Activated CD8-positive, alpha-beta memory T cell treated with anti-CD3 and anti-CD28 coated beads for 1 hour (primary cell): ENCODE measurements around the gene LRRC14B.
"Not testable (repeated sequence)": the region's sequence is repeated elsewhere in the genome, so short reads cannot be mapped to it uniquely, and the experiment has no call there.

Experiments used
- DNase-seq, 2 donors: peaks; one replicate each; pipeline ENCODE4 v3.0.0-alpha.2; 2020; ENCODE audit warnings: low read depth in 1 of 2; ENCODE audit errors: extremely low read depth in 1 of 2

Gene LRRC14B

GRCh38 chr5:159448-160172, 31.7 kb upstream of the LRRC14B start:
- no peak for DNase-seq

DNA sequence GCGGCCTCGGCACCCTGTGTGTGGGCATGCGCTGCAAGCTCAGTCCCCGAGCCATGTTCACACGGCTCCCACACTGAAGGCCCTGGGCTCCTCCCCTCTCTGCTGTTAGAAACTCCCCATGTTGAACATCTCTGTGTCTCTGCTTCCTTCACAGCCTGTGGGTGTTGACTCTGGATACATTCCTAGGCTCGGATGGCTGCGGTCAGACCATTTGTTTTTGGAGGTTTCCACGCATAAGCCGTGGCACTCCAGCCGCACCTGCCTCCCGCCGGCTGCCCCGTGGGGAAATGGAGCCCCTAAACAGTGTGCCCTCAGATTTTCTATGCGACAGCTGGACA, 31.2 kb upstream of the LRRC14B start:
- no peak for DNase-seq

DNA sequence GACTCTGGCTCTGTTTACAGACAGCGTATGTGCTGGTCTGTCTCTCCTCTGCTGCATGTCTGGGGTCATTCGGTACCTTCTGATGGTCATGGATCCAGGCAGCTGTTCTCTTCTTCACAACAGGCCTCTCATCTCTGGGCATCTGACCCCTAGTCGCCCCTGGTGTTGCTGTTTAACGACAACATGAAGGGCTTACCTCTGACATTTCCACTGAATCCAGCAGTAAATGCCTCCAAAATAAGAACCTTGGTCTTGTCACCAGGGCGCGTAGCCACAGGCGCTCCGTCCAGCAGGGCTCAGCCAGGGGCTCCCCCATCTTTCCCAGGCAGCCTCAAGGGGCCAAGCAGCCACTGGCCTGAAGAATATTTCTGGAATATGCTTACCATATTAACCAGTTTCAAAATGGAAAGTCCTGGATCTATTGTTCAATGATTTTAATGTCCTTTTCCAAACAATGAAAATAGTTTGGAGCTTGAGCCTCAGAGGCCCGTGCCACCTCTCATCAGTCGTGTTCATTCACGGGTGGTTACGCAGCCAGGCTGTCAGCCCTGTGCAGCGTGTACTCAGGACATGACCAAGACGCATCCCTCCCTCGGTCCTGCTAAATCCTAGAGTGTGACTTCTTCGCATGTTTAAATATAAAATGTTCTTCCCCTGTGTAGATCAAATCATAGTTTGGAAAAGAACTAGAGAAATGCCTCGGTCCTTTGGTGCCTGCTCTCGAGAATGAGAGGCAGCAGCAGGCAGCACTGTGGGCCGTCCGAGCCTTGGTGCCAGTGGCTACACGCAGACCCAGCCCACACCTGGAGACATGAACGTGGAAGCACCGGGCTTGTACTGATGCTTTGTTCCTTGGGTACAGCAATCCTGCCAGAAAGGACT, 30.1 kb upstream of the LRRC14B start:
- no peak for DNase-seq

DNA sequence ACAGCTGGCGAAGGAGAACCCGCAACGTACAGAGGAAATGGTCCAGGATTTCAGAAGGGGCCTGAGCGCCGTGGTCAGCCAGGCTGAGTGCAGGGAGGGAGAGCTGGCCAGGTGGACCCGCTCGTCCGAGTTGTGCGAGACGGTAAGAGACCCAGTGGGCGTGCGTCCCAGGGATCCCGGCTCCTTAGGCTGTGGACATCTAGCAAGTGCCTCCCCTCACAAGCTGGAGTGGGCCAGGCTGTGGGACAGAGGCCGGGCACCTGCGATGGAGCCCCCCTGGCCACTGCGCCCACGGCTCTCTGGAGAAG, 29.5 kb upstream of the LRRC14B start:
- DNase-seq: no peak

- DNase-seq: no peak
Measured at GRCh38 chr5:162190-162564, 29.1 kb upstream of the LRRC14B start.

DNA sequence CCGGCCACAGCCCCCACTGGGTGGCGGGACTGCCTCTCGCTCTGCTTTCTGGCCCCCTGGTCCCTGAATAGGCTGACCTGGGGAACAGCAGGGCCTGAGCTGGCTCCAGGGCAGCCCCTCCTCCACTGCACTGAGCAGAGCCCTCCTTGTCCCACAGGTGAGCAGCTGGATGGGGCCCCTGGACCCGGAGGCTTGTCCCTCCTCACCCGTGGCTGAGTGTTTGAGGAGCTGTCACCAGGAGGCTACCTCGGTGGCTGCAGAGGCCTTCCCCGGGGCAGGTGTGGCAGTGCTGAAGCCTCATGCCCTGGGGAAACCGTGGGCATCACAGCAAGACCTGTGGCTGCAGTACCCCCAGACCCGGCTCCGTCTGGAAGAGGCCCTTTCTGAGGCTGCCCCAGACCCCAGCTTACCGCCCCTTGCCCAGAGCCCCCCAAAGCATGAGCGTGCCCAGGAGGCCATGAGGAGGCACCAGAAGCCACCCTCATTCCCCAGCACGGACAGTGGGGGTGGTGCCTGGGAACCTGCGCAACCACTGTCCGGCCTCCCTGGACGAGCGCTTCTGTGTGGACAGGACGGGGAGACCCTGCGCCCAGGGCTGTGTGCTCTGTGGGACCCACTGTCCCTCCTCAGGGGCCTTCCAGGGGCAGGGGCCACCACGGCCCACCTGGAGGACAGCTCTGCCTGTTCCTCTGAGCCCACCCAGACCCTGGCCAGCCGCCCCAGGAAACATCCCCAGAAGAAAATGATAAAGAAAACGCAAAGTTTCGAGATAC, 28.5 kb upstream of the LRRC14B start:
- no peak for DNase-seq

DNA sequence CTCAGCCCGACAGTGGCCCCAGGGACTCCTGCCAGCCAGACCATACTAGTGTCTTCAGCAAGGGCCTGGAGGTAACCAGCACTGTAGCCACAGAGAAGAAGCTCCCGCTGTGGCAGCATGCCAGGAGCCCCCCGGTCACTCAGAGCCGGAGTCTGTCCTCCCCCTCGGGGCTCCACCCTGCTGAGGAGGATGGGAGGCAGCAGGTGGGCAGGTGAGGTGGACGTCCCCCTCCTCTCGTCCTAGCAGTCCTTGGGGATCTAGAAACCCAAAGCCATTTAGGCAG, 28.0 kb upstream of the LRRC14B start:
- DNase-seq: no peak

- no peak for DNase-seq
Measured at GRCh38 chr5:163841-164240, 27.5 kb upstream of the LRRC14B start.

GRCh38 chr5:164244-164643, 27.1 kb upstream of the LRRC14B start:
- no peak for DNase-seq

GRCh38 chr5:164783-165182, 26.5 kb upstream of the LRRC14B start:
- DNase-seq: not testable (repeated sequence)

DNA sequence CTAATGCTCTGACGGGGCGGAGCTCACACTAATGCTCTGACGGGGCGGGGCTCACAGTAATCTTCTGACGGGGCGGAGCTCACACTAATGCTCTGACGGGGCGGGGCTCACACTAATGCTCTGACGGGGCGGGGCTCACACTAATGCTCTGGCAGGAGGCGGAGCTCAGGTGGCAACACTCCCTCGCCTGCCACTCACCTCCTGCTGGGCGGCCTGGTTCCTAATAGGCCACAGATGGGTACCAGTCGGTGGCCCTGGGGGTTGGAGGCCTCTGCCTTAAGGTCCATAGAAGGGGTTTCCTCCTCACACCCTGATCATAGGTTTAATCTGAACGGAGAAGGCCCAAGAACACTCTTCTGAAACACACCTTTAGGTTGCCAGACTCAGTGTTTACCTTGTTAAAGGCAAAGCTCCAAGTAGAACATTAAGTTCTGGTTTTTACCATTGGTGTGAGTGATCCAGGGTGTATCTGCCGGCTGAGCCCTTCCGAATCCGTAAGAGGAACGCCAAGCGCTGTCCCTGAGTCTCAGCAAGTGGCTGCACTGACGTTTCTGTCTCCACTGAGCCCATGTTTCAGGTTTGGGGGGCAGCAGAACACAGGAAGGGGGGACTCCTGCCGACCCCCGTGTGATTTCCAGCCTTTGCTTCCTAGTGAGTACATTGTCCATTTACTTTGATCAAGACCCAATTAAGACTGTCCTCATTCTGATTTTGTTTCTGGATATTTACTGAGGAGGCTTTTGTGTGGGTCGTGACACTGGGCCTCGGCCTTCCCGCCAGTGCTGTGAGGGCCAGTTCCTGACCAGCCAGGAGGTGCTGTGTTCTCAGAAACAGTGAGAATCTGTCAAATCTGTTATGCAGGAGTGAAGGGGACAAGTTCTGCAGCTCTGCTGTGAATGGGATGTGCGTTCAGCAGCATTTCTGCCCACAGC, 24.6 kb upstream of the LRRC14B start:
- DNase-seq: no peak

- DNase-seq: no peak
Measured at GRCh38 chr5:167511-167910, 23.8 kb upstream of the LRRC14B start.

GRCh38 chr5:167982-168660, 23.2 kb upstream of the LRRC14B start:
- DNase-seq: no peak

- DNase-seq: no peak
Measured at GRCh38 chr5:169071-169727, 22.1 kb upstream of the LRRC14B start.

DNA sequence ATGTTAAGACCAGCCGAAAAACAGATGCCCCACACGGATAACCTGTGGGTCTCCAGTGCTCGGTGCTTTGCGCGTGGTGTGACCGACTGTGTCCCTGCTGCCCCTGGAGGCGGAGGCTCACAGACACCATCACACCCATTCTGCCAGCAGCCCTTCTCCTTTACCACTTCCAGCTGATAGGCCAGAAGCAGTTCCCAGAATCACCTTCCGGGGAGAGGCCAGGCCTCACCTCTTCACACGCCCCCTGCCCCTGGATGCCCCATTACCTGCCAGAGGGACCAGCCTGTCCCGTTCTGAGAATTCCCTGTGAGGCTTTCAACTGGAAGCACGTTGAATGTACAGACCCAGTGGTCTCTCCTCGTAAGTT, 21.6 kb upstream of the LRRC14B start:
- DNase-seq: no peak

- no peak for DNase-seq
Measured at GRCh38 chr5:170971-171800, 20.1 kb upstream of the LRRC14B start.

- DNase-seq: no peak
Measured at GRCh38 chr5:171801-172331, 19.4 kb upstream of the LRRC14B start.

DNA sequence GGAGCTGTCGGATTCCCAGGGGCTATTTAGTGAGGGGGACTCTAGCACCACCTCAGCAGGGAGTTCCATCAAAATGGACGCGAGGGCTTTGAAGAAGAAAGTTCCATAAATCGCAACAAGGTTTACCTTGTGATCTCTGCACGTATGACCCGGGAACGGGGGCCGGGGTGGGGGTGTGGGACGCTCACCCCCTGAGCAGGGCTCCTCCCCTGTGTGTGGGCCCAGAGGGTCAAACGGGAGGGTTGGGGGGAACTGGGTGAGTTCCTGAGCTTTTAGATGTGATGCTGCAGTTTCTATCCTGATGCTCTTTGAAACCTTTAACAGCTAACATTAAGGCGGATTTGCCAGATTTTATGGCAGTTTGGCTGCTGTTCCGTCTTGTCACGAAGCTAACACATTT, 18.9 kb upstream of the LRRC14B start:
- no peak for DNase-seq

GRCh38 chr5:172841-173251, 18.4 kb upstream of the LRRC14B start:
- no peak for DNase-seq
